ENCODE measurements around the gene FGF14. TPM values are rescaled to one million over a fixed set of nuclear protein-coding genes. Genes with fewer than 3 reads are reported as not detected.

The FGF14 gene
- total RNA-seq, 1 donor from 2014 or later, result 0.23 TPM

GRCh38 chr13:101898676-101899075 lies 503.2 kb downstream of the FGF14 start:
- H3K27ac Mint-ChIP-seq (ENCODE audit: unreplicated experiment), result no peak overlapping the region
- H4K20me1 ChIP-seq (ENCODE audit: insufficient read depth, low read length), result no peaks in the 10 kb centered on the region
- no peaks in the 10 kb centered on the region for H3K9me3 ChIP-seq (ENCODE audit: insufficient read depth, low read depth, low read length)
- H3K4me1 Mint-ChIP-seq (ENCODE audit: low read depth, unreplicated experiment), result no peaks in the 10 kb centered on the region
- no peaks in the 10 kb centered on the region for H3K4me1 ChIP-seq (ENCODE audit: insufficient read depth, low read length)
- no peak overlapping the region for H3K9ac ChIP-seq (ENCODE audit: low read length)
- no peak overlapping the region for H3K4me3 ChIP-seq (ENCODE audit: insufficient read depth, low read depth, low read length)
- H3K4me3 Mint-ChIP-seq (ENCODE audit: unreplicated experiment), result no peak overlapping the region
- no peak overlapping the region for H3K27ac ChIP-seq (ENCODE audit: low read depth, low read length)
- H3K27me3 ChIP-seq (ENCODE audit: insufficient read depth, low read length), result no peaks in the 10 kb centered on the region
- FAIRE-seq (no peak), DNase-seq (ENCODE audit: low read depth) (no peak)
- no peak overlapping the region for H2AFZ ChIP-seq (ENCODE audit: low read depth, low read length)
- no peaks in the 10 kb centered on the region for H3K27me3 Mint-ChIP-seq (ENCODE audit: low read depth, unreplicated experiment)
- no peak overlapping the region for H3K4me2 ChIP-seq (ENCODE audit: low read length)
- H3K36me3 Mint-ChIP-seq (ENCODE audit: low read depth, unreplicated experiment), result no peaks in the 10 kb centered on the region
- H3K9me3 Mint-ChIP-seq (ENCODE audit: unreplicated experiment), result no peaks in the 10 kb centered on the region
- no peaks in the 10 kb centered on the region for H3K36me3 ChIP-seq (ENCODE audit: insufficient read depth, low read length)
- no peak for TF ChIP-seq EZH2 (IDR thresholded peaks at IDR 0.05; ENCODE audit: insufficient read depth, low read length)
- TF ChIP-seq CTCF (IDR thresholded peaks at IDR 0.05; ENCODE audit: insufficient read depth, low read depth, low read length), result no peak
- H3K79me2 ChIP-seq (ENCODE audit: insufficient read depth, low read length), result no peaks in the 10 kb centered on the region

GRCh38 chr13:101896541-101896940 lies 505.3 kb downstream of the FGF14 start:
- no peak overlapping the region for H3K27ac Mint-ChIP-seq (ENCODE audit: unreplicated experiment)
- Histone ChIP-seq H2AFZ (ENCODE audit: low read depth, low read length) (no peak overlapping the region), H3K27ac (ENCODE audit: low read depth, low read length) (no peak overlapping the region), H3K9me3 (ENCODE audit: insufficient read depth, low read depth, low read length) (no peaks in the 10 kb centered on the region), H3K27me3 (ENCODE audit: insufficient read depth, low read length) (no peaks in the 10 kb centered on the region), H3K4me1 (ENCODE audit: insufficient read depth, low read length) (no peaks in the 10 kb centered on the region), H3K79me2 (ENCODE audit: insufficient read depth, low read length) (no peaks in the 10 kb centered on the region), H3K4me2 (ENCODE audit: low read length) (no peak overlapping the region), H3K36me3 (ENCODE audit: insufficient read depth, low read length) (no peaks in the 10 kb centered on the region), H3K4me3 (ENCODE audit: insufficient read depth, low read depth, low read length) (no peak overlapping the region), H4K20me1 (ENCODE audit: insufficient read depth, low read length) (no peaks in the 10 kb centered on the region), H3K9ac (ENCODE audit: low read length) (no peak overlapping the region)
- no peaks in the 10 kb centered on the region for H3K27me3 Mint-ChIP-seq (ENCODE audit: low read depth, unreplicated experiment)
- no peak for FAIRE-seq
- DNase-seq (ENCODE audit: low read depth), result no peak
- no peaks in the 10 kb centered on the region for H3K36me3 Mint-ChIP-seq (ENCODE audit: low read depth, unreplicated experiment)
- no peak overlapping the region for H3K4me3 Mint-ChIP-seq (ENCODE audit: unreplicated experiment)
- no peaks in the 10 kb centered on the region for H3K4me1 Mint-ChIP-seq (ENCODE audit: low read depth, unreplicated experiment)
- H3K9me3 Mint-ChIP-seq (ENCODE audit: unreplicated experiment), result no peaks in the 10 kb centered on the region
- TF ChIP-seq EZH2 (IDR thresholded peaks at IDR 0.05; ENCODE audit: insufficient read depth, low read length), result no peak
- no peak for TF ChIP-seq CTCF (IDR thresholded peaks at IDR 0.05; ENCODE audit: insufficient read depth, low read depth, low read length)

- Histone ChIP-seq H3K9me3 (ENCODE audit: insufficient read depth, low read depth, low read length) (no peaks in the 10 kb centered on the region), H3K9ac (ENCODE audit: low read length) (no peak overlapping the region), H3K79me2 (ENCODE audit: insufficient read depth, low read length) (no peaks in the 10 kb centered on the region), H3K36me3 (ENCODE audit: insufficient read depth, low read length) (no peaks in the 10 kb centered on the region), H4K20me1 (ENCODE audit: insufficient read depth, low read length) (no peaks in the 10 kb centered on the region), H2AFZ (ENCODE audit: low read depth, low read length) (no peak overlapping the region), H3K4me3 (ENCODE audit: insufficient read depth, low read depth, low read length) (no peak overlapping the region), H3K4me2 (ENCODE audit: low read length) (no peak overlapping the region), H3K27me3 (ENCODE audit: insufficient read depth, low read length) (no peaks in the 10 kb centered on the region), H3K4me1 (ENCODE audit: insufficient read depth, low read length) (no peaks in the 10 kb centered on the region), H3K27ac (ENCODE audit: low read depth, low read length) (no peak overlapping the region)
- no peaks in the 10 kb centered on the region for H3K4me1 Mint-ChIP-seq (ENCODE audit: low read depth, unreplicated experiment)
- H3K9me3 Mint-ChIP-seq (ENCODE audit: unreplicated experiment), result peaks cover 2% of the 10 kb centered on the region
- no peaks in the 10 kb centered on the region for H3K27me3 Mint-ChIP-seq (ENCODE audit: low read depth, unreplicated experiment)
- no peak overlapping the region for H3K4me3 Mint-ChIP-seq (ENCODE audit: unreplicated experiment)
- no peak for FAIRE-seq
- TF ChIP-seq CTCF (IDR thresholded peaks at IDR 0.05; ENCODE audit: insufficient read depth, low read depth, low read length), result no peak
- no peak for TF ChIP-seq EZH2 (IDR thresholded peaks at IDR 0.05; ENCODE audit: insufficient read depth, low read length)
- H3K36me3 Mint-ChIP-seq (ENCODE audit: low read depth, unreplicated experiment), result no peaks in the 10 kb centered on the region
- H3K27ac Mint-ChIP-seq (ENCODE audit: unreplicated experiment), result no peak overlapping the region
- no peak for DNase-seq (ENCODE audit: low read depth)
Observed at GRCh38 chr13:101893021-101893420, 508.8 kb downstream of the FGF14 start.

All from astrocyte (in vitro differentiated cells and primary cell).